GM19023 (cell line): ENCODE measurements around the gene MAPKBP1.

Experiments
- ATAC-seq: cut with Tn5 transposase; IDR thresholded peaks from one replicate; pipeline ENCODE4 v1.9.1; 2021; ENCODE audit warnings: mild to moderate bottlenecking, moderate library complexity; ENCODE audit not compliant: unreplicated experiment

The MAPKBP1 gene

GRCh38 chr15:41783296-41783695 is 9.0 kb downstream of the MAPKBP1 start:
- no peak for ATAC-seq

- no peak for ATAC-seq
Observed at GRCh38 chr15:41788262-41788661, 14.0 kb downstream of the MAPKBP1 start.

- ATAC-seq, result no peak
Observed at GRCh38 chr15:41789236-41789635, 15.0 kb downstream of the MAPKBP1 start.

- ATAC-seq, result no peak
Observed at GRCh38 chr15:41789662-41790061, 15.4 kb downstream of the MAPKBP1 start.

- ATAC-seq, result no peak
Observed at GRCh38 chr15:41790169-41790568, 15.9 kb downstream of the MAPKBP1 start.

GRCh38 chr15:41790756-41791546 is 16.7 kb downstream of the MAPKBP1 start:
- no peak for ATAC-seq

GRCh38 chr15:41791547-41791937 is 17.3 kb downstream of the MAPKBP1 start:
- no peak for ATAC-seq

GRCh38 chr15:41792000-41792637 is 17.8 kb downstream of the MAPKBP1 start:
- no peak for ATAC-seq

GRCh38 chr15:41794081-41794480 is 19.8 kb downstream of the MAPKBP1 start:
- no peak for ATAC-seq

- ATAC-seq, result no peak
Observed at GRCh38 chr15:41795996-41796856, 21.9 kb downstream of the MAPKBP1 start.

- ATAC-seq, result no peak
Observed at GRCh38 chr15:41797201-41797944, 23.1 kb downstream of the MAPKBP1 start.

GRCh38 chr15:41798607-41799487 is 24.6 kb downstream of the MAPKBP1 start:
- peak; percentile 48 for ATAC-seq

GRCh38 chr15:41799488-41799805 is 25.2 kb downstream of the MAPKBP1 start:
- peak; percentile 41 for ATAC-seq

- ATAC-seq, result no peak
Observed at GRCh38 chr15:41801185-41801584, 26.9 kb downstream of the MAPKBP1 start.

- ATAC-seq, result no peak
Observed at GRCh38 chr15:41801850-41802455, 27.7 kb downstream of the MAPKBP1 start.

GRCh38 chr15:41804361-41804760 is 30.1 kb downstream of the MAPKBP1 start:
- no peak for ATAC-seq

- no peak for ATAC-seq
Observed at GRCh38 chr15:41804916-41805666, 30.8 kb downstream of the MAPKBP1 start.

- ATAC-seq, result no peak
Observed at GRCh38 chr15:41805711-41806110, 31.4 kb downstream of the MAPKBP1 start.
